Fibroblast of mammary gland (primary cell): ENCODE results near the gene LHFPL2.

Source experiments
- DNase-seq: peaks from one replicate; pipeline ENCODE4 v3.0.0-alpha.2; 2010; ENCODE audit warnings: low read depth
- H3K4me3 ChIP-seq: 2 replicates; pipeline ENCODE4 v1.5.1; 2011; ENCODE audit warnings: low read depth, mild to moderate bottlenecking, low read length, moderate library complexity; ENCODE audit not compliant: control insufficient read depth
- CTCF ChIP-seq: conservative IDR thresholded peaks from 2 replicates; pipeline ENCODE4 v1.5.1; 2011; ENCODE audit warnings: low read depth, low read length, inconsistent platforms; ENCODE audit not compliant: control insufficient read depth, insufficient read depth

The LHFPL2 gene

GRCh38 chr5:78655746-78656290 is 7.2 kb upstream of the LHFPL2 start:
- no peak for DNase-seq
- no peak overlapping the region for H3K4me3 ChIP-seq
- TF ChIP-seq CTCF: no peak

- DNase-seq: no peak
- no peak for TF ChIP-seq CTCF
- H3K4me3 ChIP-seq: no peak overlapping the region
Observed at GRCh38 chr5:78654386-78654785, 5.8 kb upstream of the LHFPL2 start.

- no peak overlapping the region for H3K4me3 ChIP-seq
- DNase-seq: no peak
- TF ChIP-seq CTCF: no peak
Observed at GRCh38 chr5:78653681-78654366, 5.3 kb upstream of the LHFPL2 start.

GRCh38 chr5:78653031-78653430 is 4.5 kb upstream of the LHFPL2 start:
- DNase-seq: no peak
- TF ChIP-seq CTCF: no peak
- H3K4me3 ChIP-seq: no peak overlapping the region

GRCh38 chr5:78651468-78651867 is 2.9 kb upstream of the LHFPL2 start:
- H3K4me3 ChIP-seq: no peak overlapping the region
- no peak for TF ChIP-seq CTCF
- DNase-seq: no peak

- DNase-seq: no peak
- TF ChIP-seq CTCF: no peak
- no peak overlapping the region for H3K4me3 ChIP-seq
Observed at GRCh38 chr5:78650531-78650930, 2.0 kb upstream of the LHFPL2 start.
